Suppressor macrophage (primary cell): ENCODE measurements around the gene SKI.

Experiments
- DNase-seq, 4 experiments: peaks; one replicate each; pipeline ENCODE4 v3.0.0-alpha.2; 2020 to 2022
- total RNA-seq, 17 experiments: gene quantifications; one replicate each; lab custom pipeline; 2026; ENCODE audit warnings: mixed read lengths in 6 of 17, inconsistent platforms in 3 of 17; lab: John Stamatoyannopoulos, UW

SKI gene
- total RNA-seq: 1.6 to 54.1 (median 10.0) reads per million in 17 experiments

GRCh38 chr1:2228157-2228594, at the start of gene SKI:
Gene SKI (plus strand): TSS chr1:2228319. CDS start chr1:2228767, 448 bp downstream.
- peak in 1 of 4 experiments; percentile 23 for DNase-seq

- DNase-seq: no peak
Measured at GRCh38 chr1:2178875-2179274, 49.2 kb upstream of the SKI start.

DNA sequence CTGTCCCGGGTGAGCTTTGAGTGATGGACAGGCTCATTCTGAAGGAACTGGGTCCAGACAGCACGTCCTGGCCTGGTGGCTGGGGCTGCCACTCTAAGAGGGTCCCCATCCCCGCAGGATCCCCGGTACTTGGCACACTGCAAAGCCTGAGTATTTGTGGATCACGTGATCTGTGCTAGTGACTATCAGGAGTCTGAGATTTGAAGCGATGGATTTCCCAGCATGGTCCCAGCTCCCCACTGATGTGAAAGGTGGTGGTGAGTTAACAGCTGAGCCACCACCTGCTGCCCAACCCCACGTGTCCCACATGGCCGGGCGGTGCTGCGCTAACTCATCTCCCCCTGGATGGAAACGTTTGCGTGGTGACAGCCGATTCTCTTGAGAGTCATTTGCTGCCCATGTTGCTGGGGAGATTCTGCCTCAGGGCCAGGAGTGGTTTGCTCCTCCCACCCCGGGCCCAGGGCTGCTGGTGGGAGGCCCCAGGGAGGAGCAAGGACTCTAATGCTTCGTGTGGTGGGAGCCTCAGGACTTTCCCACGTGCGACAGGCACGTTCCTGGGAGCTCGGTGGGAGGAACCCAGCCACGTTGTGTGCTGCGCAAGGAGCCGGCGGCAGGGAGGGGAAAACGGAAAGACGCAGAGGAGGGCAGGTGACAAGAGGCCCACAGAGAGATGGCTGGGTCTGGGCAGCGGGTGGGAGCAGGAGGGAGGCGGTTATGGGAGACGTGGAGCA, 48.7 kb upstream of the SKI start:
- DNase-seq: no peak

GRCh38 chr1:2180297-2181245, 47.5 kb upstream of the SKI start:
- DNase-seq: no peak

GRCh38 chr1:2181271-2181670, 46.8 kb upstream of the SKI start:
- DNase-seq: no peak

DNA sequence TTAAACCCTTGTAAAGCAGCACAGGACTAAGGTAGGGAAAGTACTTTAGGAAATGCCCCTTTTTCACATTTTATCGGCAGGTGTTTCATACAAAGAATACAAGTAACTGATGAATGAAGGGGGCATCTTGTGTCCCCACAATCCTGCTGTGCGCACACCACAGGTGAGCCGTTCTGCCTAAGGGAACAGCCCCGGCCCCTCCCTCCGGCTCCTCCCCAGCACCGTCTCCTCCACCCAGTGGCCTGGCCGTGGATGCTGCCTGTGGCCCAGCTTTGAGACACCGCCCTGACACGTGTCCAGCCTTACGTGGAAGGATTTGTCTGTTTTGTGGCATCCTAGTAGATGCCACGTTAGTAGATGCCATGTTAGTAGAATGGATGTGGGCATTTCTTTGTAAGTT, 46.4 kb upstream of the SKI start:
- DNase-seq: no peak

GRCh38 chr1:2182376-2182775, 45.7 kb upstream of the SKI start:
- no peak for DNase-seq

DNA sequence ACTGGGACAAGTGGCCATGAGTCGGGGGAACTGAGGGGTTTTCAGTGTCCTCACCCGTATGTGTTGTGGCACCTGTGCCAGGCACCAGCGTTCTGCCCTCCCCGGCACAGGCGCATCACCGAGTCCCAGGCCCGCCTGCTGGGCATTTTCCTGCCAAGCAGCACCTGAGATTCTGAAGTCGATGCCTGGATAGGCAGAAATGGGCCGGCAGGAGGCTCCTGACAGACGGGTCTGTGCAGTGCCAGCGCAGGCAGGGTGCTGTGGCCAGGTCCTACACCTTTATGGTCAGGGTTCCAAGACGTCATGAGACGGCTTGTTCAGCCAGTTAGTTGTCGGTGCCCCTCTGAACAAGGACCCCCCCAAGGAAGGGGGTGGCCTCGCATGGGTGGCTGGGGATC, 44.2 kb upstream of the SKI start:
- no peak for DNase-seq

DNA sequence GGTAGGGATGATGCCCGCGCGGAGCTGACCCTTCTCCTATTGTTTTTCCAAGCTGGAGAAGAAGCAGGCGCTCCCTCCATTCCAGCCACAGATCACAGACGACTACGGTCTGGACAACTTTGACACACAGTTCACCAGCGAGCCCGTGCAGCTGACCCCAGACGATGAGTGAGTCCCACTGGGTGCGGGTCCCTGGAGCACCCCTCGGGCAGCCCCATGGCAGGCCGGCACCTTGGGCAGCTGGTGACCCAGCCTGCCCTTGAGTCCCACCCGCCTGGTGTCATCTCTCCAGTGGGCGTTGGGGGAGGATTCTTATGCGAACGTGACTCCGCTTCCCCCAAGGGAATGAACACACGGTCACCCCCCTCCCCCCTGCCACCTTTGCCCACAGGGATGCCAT, 43.6 kb upstream of the SKI start:
- DNase-seq: no peak

GRCh38 chr1:2184934-2185333, 43.2 kb upstream of the SKI start:
- DNase-seq: no peak

- DNase-seq: no peak
Measured at GRCh38 chr1:2185880-2186855, 42.0 kb upstream of the SKI start.

GRCh38 chr1:2186901-2187300, 41.2 kb upstream of the SKI start:
- DNase-seq: no peak

GRCh38 chr1:2187619-2188018, 40.5 kb upstream of the SKI start:
- DNase-seq: no peak

DNA sequence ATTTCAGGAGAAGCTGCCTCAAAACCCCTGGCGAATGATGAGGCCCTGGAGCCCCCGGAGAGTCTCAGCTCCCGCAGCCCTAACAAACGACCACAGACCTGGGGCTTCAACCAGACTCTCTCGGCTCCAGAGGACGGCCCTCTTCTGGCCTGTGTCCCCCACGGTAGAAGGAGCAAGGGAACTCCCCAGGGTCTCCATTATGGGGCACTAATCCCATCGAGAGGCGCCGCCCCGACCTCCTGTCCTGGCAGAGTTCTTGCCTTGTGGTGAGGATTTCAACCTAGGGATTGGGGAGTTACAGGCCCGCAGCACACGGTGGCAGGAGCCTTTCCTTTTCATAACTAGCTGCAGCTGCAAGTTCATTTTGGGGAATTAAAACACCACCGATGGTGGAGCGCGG, 39.8 kb upstream of the SKI start:
- no peak for DNase-seq

DNA sequence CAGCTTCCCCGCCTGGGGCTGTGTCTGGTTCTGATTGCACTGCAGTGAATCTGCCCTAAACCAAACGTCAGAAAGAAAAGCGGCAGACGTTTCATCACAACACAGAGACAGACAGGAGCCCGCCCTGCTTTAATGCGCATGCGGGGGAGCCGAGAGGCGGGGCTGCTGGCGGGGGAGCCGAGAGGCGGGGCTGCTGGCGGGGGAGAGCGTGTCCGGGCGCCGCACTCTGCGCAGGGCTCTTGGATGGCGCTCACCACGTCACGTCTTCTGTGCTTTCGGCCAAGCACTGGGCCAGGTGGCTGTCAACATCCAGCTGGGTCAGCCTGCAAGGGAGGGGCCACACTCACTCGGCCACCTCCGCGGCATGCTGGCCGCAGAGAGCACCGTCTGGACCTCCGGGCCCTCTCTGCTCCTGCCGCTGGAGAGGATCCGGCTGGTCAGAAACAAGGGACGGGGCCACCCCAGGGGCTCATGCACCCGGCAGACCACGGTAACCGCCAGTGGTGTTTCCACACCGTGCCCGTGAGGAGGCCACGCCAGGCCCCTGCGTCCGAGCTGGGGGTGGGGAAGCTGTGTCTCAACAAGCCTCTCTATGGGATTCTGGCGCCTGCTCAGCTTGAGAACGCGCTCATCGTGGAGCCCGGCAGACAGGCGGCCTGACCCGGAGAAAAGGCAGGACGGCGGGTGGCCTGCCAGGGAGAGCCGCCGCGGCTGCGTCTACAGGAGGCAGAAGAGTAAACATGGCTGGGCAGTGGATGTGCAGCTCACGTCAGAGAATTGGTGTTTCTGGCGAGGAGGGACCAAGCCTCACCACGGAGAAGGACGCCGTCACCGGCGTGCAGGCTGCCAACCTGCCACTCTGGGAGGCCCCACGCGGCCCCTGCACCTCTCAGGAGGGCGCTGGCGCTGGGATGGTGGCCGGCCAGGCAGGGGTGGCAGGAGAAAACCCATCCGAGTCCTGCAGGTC, 38.4 kb upstream of the SKI start:
- DNase-seq: peak; percentile 82 to 96 (median 91)

DNA sequence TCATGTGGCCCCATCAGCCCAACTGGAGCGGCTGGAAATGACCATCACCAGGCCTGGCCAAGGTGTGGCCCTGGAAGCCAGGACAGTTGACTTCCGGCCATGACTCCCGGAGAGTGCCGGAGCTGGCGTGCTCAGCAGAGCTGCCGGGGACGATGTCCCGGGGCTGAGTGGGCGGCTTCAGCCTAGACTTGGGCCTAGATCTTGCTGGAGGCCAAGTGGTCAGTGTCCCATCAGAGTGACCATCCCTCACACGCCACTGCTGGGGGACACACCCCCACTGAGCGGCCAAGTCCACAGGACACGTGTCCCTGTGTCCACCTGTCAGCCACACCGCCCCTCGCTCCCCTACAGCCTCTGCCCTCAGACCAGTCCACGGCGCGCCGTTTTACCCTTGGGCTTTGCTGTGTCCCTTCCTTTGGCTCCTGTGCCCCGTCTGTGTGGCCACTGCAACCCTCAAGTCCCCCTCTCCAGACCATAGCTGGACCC, 37.6 kb upstream of the SKI start:
- DNase-seq: no peak

DNA sequence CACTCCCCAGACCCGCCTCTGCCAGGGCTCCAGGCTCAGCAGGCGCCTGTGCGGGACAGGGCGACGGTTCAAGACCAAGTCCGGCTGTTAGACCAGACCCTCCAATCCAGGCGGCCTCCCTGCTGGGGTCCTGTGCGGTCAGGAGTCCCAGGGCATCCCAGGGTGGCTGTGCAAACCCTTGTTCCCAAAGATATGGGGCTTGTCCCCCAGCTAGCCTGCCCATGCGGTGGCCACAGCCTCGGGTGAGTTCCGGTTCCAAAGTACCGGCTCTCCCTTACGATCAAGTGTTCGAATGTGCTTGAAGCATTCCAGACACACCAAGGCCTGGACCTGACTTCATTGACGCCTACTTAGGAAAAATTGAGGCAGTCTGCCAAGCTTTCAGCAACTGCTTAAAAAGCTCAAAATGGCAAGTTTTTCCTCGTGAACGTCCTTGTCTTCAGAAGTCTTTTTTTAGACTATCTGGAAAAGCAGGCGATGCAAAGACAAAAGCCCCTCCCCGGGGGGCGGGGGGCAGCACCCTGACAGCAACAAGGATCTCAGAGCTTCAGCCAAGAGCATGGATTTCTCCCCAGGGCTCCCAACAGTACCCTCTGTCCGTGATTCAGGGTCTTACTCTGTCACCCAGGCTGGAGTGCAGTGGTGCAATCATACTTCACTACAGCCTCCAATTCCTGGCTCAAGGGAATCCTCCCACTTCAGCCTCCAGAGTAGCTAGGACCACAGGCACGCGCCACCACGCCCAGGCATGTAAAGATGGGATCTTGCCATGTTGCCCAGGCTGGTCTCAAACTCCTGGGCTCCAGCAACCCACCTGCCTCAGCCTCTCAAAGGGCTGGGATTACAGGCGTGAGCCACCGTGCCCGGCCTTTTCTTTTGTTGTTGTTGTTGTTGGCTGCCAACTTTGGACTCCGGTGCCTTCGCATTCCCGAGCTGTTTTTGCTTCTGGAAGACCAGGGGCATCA, 35.8 kb upstream of the SKI start:
- DNase-seq: no peak

DNA sequence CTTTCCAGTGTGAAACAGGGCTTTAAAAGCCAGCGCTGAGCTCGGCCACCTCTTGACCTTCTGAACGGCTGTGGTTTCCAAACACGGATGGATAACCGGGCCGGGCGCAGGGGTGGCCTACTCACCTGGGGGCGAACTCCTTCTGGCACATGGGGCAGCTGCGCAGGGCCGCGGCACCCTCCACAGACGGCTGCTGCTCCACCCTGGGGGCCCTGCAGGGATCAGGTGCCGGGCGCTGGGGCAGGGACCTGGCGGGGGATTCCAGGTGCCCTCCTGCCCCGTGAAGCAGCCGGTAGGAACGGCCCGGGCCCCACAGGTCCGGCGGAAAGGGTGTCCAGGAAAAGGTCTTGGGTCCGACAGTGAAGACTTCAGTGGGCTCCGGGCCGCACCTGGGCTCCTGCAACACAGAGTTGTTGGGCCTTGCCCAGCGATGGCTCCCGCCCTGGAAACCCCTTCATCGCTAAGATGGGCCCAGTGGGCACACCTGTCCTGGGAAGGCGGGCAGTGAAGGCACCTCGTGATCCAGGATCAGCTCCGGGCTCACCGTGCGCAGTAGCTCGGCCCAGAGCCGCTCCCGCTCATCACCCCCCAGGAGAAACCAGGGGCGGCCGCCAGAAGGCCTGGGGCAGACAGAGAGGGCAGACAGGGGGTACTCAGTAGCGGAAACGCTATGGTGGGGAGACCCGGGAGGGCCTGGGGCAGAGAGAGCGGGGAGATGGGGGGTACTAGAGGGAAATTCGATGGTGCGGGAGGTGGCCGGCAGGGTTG, 34.4 kb upstream of the SKI start:
- no peak for DNase-seq

DNA sequence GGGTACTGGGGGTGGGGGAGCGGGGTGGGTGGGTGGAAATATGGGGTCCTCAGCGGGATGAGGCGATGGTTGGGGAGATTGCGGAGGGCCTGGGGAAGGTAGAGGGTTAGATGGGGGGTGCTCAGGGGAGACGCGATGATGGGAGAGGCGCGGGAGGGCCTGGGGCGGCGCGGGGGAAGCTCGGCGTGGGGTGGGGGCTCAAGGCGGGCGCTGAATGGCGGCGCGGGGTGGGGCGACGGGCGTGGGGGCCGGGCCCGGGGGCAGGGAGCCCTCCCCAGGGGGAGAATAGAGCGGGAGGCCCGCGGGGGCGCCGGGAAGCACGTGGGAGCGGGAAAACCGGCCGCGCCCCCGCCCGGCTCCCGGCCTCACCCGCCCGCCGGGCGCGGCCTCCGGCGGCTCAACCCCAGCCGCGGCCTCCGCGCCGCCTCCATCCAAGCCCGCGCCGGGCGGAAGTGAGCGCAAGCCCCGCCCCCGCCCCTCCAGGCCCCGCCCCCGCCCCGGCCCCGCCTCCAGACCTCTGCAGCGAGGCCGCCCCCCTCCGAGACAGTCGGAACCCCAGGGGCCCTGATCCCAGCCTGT, 33.7 kb upstream of the SKI start, which contains the start of gene FAAP20:
Gene FAAP20, minus strand, starts transcription at position 454 of the 579 bp plus-strand sequence. Its CDS starts 23 bp downstream, at position 431.
- peak; percentile 60 to 90 (median 74) for DNase-seq
